KMS-11 (cell line): ENCODE measurements around the gene RASAL2.

Source experiments
- H2AFZ ChIP-seq: fragments of 200-600 bp; sonication (generic); 2 replicates; pipeline ENCODE4 v1.6.1; 2016; ENCODE audit warnings: antibody characterized with exemption, mixed run types, low read depth
- H3K27ac ChIP-seq: fragments of 200-600 bp; sonication (generic); 2 replicates; pipeline ENCODE4 v1.6.1; 2016; ENCODE audit warnings: mild to moderate bottlenecking, mixed run types
- H3K27me3 ChIP-seq: fragments of 200-600 bp; sonication (generic); 2 replicates; pipeline ENCODE4 v1.6.1; 2017; ENCODE audit warnings: mild to moderate bottlenecking, low read depth, mixed run types, moderate library complexity; ENCODE audit not compliant: insufficient read depth
- H3K36me3 ChIP-seq: fragments of 200-600 bp; sonication (generic); 2 replicates; pipeline ENCODE4 v1.6.1; 2017; ENCODE audit warnings: mild to moderate bottlenecking, mixed run types; ENCODE audit not compliant: insufficient read depth
- H3K4me1 ChIP-seq: fragments of 200-600 bp; sonication (generic); 2 replicates; pipeline ENCODE4 v1.6.1; 2016; ENCODE audit warnings: mild to moderate bottlenecking, low read depth, mixed run types; ENCODE audit not compliant: poor library complexity, severe bottlenecking
- H3K4me2 ChIP-seq: fragments of 200-600 bp; sonication (generic); 2 replicates; pipeline ENCODE4 v1.7.0; 2016; ENCODE audit warnings: mild to moderate bottlenecking, mixed run types
- H3K4me3 ChIP-seq: fragments of 200-600 bp; sonication (generic); IDR thresholded peaks from 2 replicates; pipeline ENCODE4 v1.6.1; 2017; ENCODE audit warnings: low read depth, low read length, mixed read lengths; ENCODE audit not compliant: insufficient read depth
- H3K79me2 ChIP-seq: fragments of 200-600 bp; sonication (generic); 2 replicates; pipeline ENCODE4 v1.6.1; 2016; ENCODE audit warnings: low read depth, mixed run types; ENCODE audit not compliant: insufficient read depth
- H3K9ac ChIP-seq: fragments of 200-600 bp; sonication (generic); 2 replicates; pipeline ENCODE4 v1.6.1; 2016; ENCODE audit warnings: mild to moderate bottlenecking, mixed run types
- H4K20me1 ChIP-seq: fragments of 200-600 bp; sonication (generic); 2 replicates; pipeline ENCODE4 v1.6.1; 2016; ENCODE audit warnings: mild to moderate bottlenecking, mixed run types; ENCODE audit not compliant: insufficient read depth
- TF ChIP-seq, protein P1 (sequence below): fragments of 200-600 bp; sonication (generic); conservative IDR thresholded peaks from 2 replicates; pipeline ENCODE4 v1.6.1; 2017; ENCODE audit warnings: low read depth, mild to moderate bottlenecking, antibody characterized with exemption, low read length, moderate library complexity, mixed read lengths

The RASAL2 gene

DNA sequence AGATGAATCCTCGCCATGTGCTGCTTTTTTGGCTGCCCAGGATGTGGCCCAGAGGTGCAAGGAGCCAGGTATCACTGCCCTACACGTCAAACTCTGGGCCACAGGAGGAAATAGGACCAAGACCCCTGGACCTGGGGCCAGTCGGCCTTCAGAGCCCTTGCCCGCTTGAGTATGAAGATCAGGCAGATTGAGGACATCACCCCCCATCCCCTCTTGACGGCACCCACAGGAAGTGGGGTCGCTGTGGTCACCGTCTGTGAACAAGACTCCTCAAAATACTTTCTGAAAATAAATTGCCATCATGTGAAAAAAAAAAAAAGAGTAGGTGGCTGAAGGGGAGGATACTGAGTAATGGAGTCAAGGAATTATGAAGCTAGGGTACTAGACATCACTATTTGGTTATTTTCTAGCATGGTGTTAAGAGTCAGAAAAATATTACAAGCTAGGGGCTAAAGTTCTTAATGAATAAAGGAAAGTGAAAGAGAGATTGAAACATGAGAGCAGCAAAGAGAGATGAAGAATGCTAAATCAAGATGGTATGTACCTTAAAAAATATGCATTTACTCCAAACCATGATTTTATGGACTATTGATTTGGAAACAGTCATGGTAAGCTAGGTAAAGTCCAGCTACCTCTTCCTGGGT, 318.0 kb downstream of the RASAL2 start:
- Histone ChIP-seq H3K4me3 (no peak overlapping the region), H3K9ac (no peak overlapping the region), H3K79me2 (no peaks in the 10 kb centered on the region), H3K4me2 (peak overlapping the region; percentile 61), H3K4me1 (peaks cover 18% of the 10 kb centered on the region), H4K20me1 (no peaks in the 10 kb centered on the region), H3K27ac (peak overlapping the region; percentile 2; the same call in 1 of the 2 replicates), H2AFZ (no peak overlapping the region), H3K36me3 (no peaks in the 10 kb centered on the region), H3K27me3 (no peaks in the 10 kb centered on the region)
- TF ChIP-seq, protein P1, sequence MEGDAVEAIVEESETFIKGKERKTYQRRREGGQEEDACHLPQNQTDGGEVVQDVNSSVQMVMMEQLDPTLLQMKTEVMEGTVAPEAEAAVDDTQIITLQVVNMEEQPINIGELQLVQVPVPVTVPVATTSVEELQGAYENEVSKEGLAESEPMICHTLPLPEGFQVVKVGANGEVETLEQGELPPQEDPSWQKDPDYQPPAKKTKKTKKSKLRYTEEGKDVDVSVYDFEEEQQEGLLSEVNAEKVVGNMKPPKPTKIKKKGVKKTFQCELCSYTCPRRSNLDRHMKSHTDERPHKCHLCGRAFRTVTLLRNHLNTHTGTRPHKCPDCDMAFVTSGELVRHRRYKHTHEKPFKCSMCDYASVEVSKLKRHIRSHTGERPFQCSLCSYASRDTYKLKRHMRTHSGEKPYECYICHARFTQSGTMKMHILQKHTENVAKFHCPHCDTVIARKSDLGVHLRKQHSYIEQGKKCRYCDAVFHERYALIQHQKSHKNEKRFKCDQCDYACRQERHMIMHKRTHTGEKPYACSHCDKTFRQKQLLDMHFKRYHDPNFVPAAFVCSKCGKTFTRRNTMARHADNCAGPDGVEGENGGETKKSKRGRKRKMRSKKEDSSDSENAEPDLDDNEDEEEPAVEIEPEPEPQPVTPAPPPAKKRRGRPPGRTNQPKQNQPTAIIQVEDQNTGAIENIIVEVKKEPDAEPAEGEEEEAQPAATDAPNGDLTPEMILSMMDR, result no peak

DNA sequence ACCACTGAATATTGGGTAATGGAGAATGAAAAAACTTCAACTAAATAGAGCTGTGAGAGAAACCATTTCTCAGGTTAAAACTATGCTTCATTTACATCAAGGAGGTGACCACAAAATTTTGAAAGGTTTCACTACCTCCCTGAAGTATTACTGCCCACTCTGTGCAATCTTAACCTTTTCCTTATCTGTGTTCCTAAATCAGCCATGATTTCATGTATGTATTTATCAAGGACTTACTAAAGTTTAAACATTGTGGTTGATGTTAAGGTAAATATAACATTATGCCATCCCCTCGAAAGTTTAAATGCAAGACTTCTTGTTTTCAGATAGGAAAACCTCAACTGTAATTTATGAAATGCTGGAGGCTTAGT, 318.5 kb downstream of the RASAL2 start:
- Histone ChIP-seq H4K20me1 (no peaks in the 10 kb centered on the region), H3K79me2 (no peaks in the 10 kb centered on the region), H3K4me2 (peak overlapping the region; percentile 61), H2AFZ (no peak overlapping the region), H3K4me1 (peaks cover 18% of the 10 kb centered on the region), H3K27me3 (no peaks in the 10 kb centered on the region), H3K9ac (no peak overlapping the region), H3K27ac (peak overlapping the region; percentile 2; the same call in 1 of the 2 replicates), H3K36me3 (no peaks in the 10 kb centered on the region), H3K4me3 (no peak overlapping the region)
- TF ChIP-seq, protein P1, result no peak

DNA sequence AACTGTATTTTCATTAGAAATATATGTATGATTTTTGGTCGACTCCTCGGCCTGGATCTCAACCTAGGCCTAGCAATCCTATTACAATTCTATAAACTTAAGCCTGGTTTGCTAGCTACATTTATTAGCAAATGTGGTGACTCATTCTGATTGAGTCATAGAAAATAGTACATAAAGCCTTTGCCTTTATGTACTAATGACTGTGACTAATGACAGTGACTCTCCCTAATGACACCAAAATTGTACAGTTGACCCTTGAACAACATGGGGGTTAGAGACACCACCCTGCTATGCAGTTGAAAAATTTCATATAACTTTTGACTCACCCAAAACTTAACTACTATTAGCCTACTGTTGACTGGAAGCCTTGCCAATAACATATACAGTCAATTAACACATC, 324.0 kb downstream of the RASAL2 start:
- TF ChIP-seq, protein P1, result no peak
- no peak overlapping the region for H3K9ac ChIP-seq
- H3K4me3 ChIP-seq, result no peak overlapping the region
- H4K20me1 ChIP-seq, result no peaks in the 10 kb centered on the region
- no peak overlapping the region for H2AFZ ChIP-seq
- H3K27ac ChIP-seq, result no peak overlapping the region
- H3K36me3 ChIP-seq, result no peaks in the 10 kb centered on the region
- H3K4me2 ChIP-seq, result no peak overlapping the region
- peaks cover 3% of the 10 kb centered on the region for H3K4me1 ChIP-seq
- no peaks in the 10 kb centered on the region for H3K79me2 ChIP-seq
- no peaks in the 10 kb centered on the region for H3K27me3 ChIP-seq

DNA sequence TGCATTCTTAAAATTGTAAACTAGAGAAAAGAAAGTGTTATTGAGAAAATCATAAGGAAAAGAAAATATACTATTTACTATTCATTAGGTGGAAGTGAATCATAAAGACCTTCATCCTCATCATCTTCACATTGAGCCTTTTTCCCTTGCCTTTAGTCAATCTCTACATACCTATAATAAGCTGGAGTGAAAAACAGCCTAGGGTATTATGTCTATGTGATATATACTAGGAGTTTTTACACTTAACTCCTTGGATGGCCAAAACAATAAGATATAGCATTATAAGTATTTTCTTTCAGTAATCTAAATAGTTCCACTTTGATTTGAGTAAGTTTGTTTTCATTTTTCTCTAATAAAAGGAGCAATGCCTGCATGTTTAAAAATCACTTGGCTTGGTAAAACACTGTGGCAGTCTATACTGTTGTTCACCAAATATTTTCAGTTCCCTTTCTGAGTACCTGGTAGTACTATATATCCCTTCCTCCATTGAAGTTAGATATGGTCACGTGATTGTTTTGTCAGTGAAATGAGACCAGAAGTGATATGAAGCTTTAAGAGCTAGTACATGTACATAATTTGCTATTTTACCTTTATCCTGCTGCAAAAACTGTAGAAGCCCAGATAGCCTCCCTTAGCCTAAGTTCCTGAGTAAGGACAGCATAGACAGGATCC, 324.5 kb downstream of the RASAL2 start:
- H2AFZ ChIP-seq, result no peak overlapping the region
- H3K27me3 ChIP-seq, result no peaks in the 10 kb centered on the region
- no peak overlapping the region for H3K4me3 ChIP-seq
- H3K4me2 ChIP-seq, result no peak overlapping the region
- H3K79me2 ChIP-seq, result no peaks in the 10 kb centered on the region
- TF ChIP-seq, protein P1, result no peak
- no peaks in the 10 kb centered on the region for H3K36me3 ChIP-seq
- H3K27ac ChIP-seq, result no peak overlapping the region
- no peaks in the 10 kb centered on the region for H4K20me1 ChIP-seq
- no peak overlapping the region for H3K9ac ChIP-seq
- no peaks in the 10 kb centered on the region for H3K4me1 ChIP-seq
